Bronchial epithelial cell (primary cell): ENCODE measurements around the gene CCNL1. TPM values are rescaled to one million over a fixed set of nuclear protein-coding genes. Genes with fewer than 3 reads are reported as not detected.

ENCODE experiments used
- DNase-seq: peaks from one replicate; pipeline ENCODE4 v3.0.0-alpha.2; 2010; ENCODE audit warnings: low read depth
- FAIRE-seq: peaks from 2 replicates; lab custom pipeline; 2011; peaks lifted over from hg19 to GRCh38; lab: Jason Lieb, UNC
- H3K27me3 ChIP-seq: 2 replicates; pipeline ENCODE4 v1.5.1; 2011; ENCODE audit warnings: low read length; ENCODE audit not compliant: control insufficient read depth, insufficient read depth
- H3K36me3 ChIP-seq: 2 replicates; pipeline ENCODE4 v1.5.1; 2011; ENCODE audit warnings: low read length; ENCODE audit not compliant: control insufficient read depth, insufficient read depth
- H3K4me3 ChIP-seq: 2 replicates; pipeline ENCODE4 v1.5.1; 2011; ENCODE audit warnings: mild to moderate bottlenecking, low read depth, low read length, control low read depth
- total RNA-seq: library from RNA; depleted of rRNA; stranded (reverse); fragments of >200 nt; gene quantifications from 2 replicates; pipeline ENCODE4 v1.2.1, GENCODE V29; 2014
- TF ChIP-seq, protein P1 (sequence below): IDR thresholded peaks from 2 replicates; pipeline ENCODE4 v1.5.1; 2011; ENCODE audit warnings: mild to moderate bottlenecking, moderate library complexity, low read length, control low read depth, inconsistent platforms; ENCODE audit not compliant: insufficient read depth, severe bottlenecking

The CCNL1 gene
- total RNA-seq, 1 donor from 2014 or later, result 107 TPM

DNA sequence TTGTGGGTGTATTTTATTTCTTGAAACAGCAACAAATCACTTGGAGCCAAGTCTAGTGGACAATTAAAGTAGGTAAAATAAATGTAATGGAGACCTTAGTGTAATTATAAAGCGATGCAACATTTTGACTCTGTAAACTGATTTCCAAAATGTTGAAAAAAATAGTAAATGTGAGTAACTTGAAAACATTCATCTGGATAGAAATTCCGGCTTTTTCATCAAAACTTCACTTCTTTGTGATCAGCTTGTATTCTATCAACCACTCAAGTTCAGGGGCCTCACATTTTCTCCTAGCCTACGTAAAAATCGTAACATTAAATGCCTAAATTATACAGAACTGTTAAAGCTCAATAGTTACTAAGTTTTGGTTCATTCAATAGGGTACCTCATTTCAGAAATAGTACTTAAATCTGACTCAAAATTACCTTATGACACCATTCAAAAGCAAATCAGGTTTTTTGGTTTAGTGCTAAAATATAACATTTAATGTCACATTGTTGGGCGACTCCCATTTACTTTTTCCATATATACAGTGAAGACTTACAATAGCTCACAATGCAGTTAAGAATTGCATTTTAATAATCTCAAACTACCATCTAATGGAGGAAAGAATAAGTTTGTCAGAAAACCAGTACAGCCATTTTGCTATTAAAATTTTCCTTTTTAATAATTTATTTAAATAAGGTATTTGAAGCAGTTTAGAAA, 12.7 kb downstream of the CCNL1 start:
- TF ChIP-seq, protein P1, sequence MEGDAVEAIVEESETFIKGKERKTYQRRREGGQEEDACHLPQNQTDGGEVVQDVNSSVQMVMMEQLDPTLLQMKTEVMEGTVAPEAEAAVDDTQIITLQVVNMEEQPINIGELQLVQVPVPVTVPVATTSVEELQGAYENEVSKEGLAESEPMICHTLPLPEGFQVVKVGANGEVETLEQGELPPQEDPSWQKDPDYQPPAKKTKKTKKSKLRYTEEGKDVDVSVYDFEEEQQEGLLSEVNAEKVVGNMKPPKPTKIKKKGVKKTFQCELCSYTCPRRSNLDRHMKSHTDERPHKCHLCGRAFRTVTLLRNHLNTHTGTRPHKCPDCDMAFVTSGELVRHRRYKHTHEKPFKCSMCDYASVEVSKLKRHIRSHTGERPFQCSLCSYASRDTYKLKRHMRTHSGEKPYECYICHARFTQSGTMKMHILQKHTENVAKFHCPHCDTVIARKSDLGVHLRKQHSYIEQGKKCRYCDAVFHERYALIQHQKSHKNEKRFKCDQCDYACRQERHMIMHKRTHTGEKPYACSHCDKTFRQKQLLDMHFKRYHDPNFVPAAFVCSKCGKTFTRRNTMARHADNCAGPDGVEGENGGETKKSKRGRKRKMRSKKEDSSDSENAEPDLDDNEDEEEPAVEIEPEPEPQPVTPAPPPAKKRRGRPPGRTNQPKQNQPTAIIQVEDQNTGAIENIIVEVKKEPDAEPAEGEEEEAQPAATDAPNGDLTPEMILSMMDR, result no peak
- peaks cover 13% of the 10 kb centered on the region for H3K36me3 ChIP-seq

DNA sequence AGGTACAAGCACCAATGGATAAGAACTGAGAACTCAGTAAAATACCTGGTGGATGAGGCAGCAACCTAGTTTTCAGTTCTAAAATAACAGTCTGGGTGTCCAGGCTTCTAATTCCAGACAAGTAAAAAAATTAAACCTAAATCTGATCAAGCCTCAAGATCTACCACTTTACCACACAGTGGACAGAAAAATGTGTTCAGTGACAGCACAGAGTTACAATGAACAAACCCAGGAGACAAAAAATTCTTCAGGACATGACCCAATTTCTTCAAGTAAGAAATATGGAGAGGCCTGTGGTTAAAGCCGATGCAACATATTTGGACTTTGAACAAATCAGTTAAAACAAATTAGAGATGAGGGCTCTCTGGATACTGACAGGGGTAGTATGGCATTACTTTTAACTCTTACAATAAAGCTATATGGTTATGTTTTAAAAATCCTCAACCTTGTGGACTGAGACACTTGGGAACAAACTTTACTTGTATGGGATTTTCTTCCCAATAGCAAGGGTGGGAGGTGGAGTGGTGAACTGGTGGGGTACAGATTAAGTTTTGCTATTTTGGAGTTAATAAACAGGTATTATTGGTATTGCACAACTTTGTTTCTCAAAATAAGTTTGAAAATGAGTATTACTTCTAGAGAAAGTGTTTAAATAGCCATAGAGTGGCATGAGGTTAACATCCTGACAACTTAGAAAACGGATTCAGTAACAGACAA, 14.2 kb downstream of the CCNL1 start:
- H3K36me3 ChIP-seq, result peaks cover 10% of the 10 kb centered on the region
- H3K4me3 ChIP-seq, result no peak overlapping the region
- DNase-seq, result no peak
- H3K27me3 ChIP-seq, result no peaks in the 10 kb centered on the region
- no peak for FAIRE-seq
- TF ChIP-seq, protein P1, result no peak

More for the DNA sequence above, 12.7 kb downstream of the CCNL1 start:
- Histone ChIP-seq H3K4me3 (no peak overlapping the region), H3K27me3 (no peaks in the 10 kb centered on the region)
- DNase-seq (no peak), FAIRE-seq (no peak)

DNA sequence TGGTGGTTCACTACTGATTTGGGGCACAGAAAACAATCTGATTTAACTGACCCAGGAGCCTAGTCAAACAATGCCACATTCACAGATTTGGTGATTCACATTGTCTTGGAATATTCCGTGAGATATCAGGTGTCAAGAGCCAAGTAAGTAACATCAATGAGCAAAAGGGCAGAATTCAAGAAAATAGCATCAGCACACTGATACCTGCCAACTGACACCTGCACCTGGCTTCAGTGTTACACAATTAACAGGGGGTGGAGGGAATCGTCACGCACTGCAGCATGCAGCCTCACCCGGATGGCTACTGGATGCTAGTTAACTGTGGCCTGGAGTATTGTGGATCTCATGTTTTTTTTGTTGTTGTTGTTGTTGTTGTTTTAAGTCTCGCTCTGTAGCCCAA, 17.6 kb downstream of the CCNL1 start:
- H3K27me3 ChIP-seq, result no peaks in the 10 kb centered on the region
- TF ChIP-seq, protein P1, result no peak
- no peaks in the 10 kb centered on the region for H3K36me3 ChIP-seq
- DNase-seq (no peak), FAIRE-seq (peak; percentile 52)
- H3K4me3 ChIP-seq, result no peak overlapping the region

DNA sequence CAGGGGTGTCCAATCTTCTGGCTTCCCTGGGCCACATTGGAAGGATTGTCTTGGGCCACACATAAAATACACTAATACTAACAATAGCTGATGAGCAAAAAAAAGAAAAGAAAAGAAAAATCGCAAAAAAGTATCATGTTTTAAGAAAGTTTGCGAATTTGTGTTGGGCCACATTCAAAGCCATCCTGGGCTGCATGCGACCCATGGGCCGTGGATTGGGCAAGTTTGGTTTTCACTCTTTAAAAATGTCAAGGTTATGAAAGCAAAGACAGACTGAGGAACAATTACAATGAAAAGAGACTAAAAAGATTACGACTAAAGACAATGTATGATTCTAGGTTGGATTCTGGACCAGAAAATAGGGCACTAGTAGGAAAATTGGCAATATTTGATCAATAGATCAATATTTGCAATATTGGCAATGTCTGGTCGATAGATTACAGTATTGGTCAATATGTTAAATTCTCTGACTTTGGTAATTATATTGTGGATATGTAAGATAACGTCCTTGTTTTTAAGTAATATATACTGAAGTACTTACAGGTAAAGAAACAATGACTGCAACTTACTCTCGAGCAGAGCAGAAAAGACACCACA, 19.9 kb downstream of the CCNL1 start:
- H3K27me3 ChIP-seq, result no peaks in the 10 kb centered on the region
- H3K36me3 ChIP-seq, result no peaks in the 10 kb centered on the region
- no peak overlapping the region for H3K4me3 ChIP-seq
- TF ChIP-seq, protein P1, result no peak
- FAIRE-seq, result no peak
- DNase-seq, result no peak

DNA sequence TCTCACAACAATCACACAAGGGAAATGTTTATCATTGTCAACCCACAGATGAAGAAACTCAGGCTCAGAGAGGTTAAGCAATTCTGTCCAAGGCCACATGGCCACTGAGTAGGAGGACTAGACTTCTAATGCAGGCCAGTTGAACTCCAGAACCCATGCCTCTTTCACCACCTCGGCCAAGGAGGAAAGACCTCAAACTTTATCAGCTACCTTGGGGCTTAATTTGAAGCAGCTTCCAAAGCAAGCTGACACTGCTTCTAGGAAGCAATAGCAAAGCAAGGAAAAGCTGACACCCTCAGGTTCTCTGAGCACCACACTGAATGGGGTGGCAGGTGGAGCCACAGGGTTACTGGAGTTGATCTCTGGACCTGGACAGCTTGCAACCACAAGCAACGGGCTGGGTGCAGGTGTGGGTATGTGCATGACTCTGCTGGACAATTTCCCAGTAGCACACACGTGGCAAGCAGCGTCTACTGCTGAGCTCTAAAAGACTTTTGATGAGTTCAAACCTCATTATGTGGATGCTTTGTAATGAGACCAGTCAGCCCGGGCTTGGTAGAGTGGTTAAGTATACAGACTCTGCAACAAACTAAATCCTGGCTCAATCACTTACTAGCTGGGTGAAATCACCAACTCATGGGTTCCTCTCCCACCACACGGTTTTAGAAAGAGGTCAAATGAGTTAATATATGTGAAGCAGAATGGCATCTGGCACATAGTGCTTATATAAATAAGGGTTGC, 23.1 kb downstream of the CCNL1 start:
- no peak overlapping the region for H3K4me3 ChIP-seq
- FAIRE-seq (no peak), DNase-seq (peak; percentile 64)
- no peaks in the 10 kb centered on the region for H3K27me3 ChIP-seq
- no peaks in the 10 kb centered on the region for H3K36me3 ChIP-seq
- TF ChIP-seq, protein P1, result no peak
